OCI-LY1 (cell line): Measurements from ENCODE around the gene UACA.

ENCODE experiments used
- H2AFZ ChIP-seq: fragments of 200-600 bp; sonication (generic), shearing (Covaris generic); 2 replicates; pipeline ENCODE4 v1.6.0; 2014; ENCODE audit warnings: antibody characterized with exemption, mild to moderate bottlenecking, low read length
- H3F3A ChIP-seq: fragments of 200-600 bp; sonication (generic), shearing (Covaris generic); 2 replicates; pipeline ENCODE4 v1.6.0; 2014; ENCODE audit warnings: mild to moderate bottlenecking, antibody characterized with exemption, low read length, moderate library complexity; ENCODE audit not compliant: insufficient read depth
- H3K27ac ChIP-seq: fragments of 200-600 bp; sonication (generic); 2 replicates; pipeline ENCODE4 v1.5.1; 2014; ENCODE audit warnings: low read length, mixed run types, mild to moderate bottlenecking, low read depth; ENCODE audit not compliant: poor library complexity, severe bottlenecking
- H3K27me3 ChIP-seq: fragments of 200-600 bp; sonication (generic); 2 replicates; pipeline ENCODE4 v1.6.0; 2014; ENCODE audit warnings: antibody characterized with exemption, mild to moderate bottlenecking, low read length, moderate library complexity; ENCODE audit not compliant: insufficient read depth
- H3K36me3 ChIP-seq: fragments of 200-600 bp; sonication (generic); 2 replicates; pipeline ENCODE4 v1.6.1; 2014; ENCODE audit warnings: mild to moderate bottlenecking, antibody characterized with exemption, low read length, moderate library complexity, mixed read lengths; ENCODE audit not compliant: insufficient read depth
- H3K4me1 ChIP-seq: fragments of 200-600 bp; sonication (generic); 2 replicates; pipeline ENCODE4 v1.5.1; 2014; ENCODE audit warnings: mild to moderate bottlenecking, low read length, moderate library complexity; ENCODE audit not compliant: insufficient read depth, severe bottlenecking
- H3K4me2 ChIP-seq: fragments of 200-600 bp; sonication (generic), shearing (Covaris generic); 2 replicates; pipeline ENCODE4 v1.6.1; 2014; ENCODE audit warnings: low read length
- H3K4me3 ChIP-seq: fragments of 200-600 bp; sonication (generic); 2 replicates; pipeline ENCODE4 v1.5.1; 2014; ENCODE audit warnings: low read length, low read depth, mild to moderate bottlenecking, mixed read lengths; ENCODE audit not compliant: poor library complexity, severe bottlenecking
- H3K79me2 ChIP-seq: fragments of 200-600 bp; shearing (Covaris generic); 2 replicates; pipeline ENCODE4 v1.6.1; 2016; ENCODE audit warnings: mixed run types, low read length, mixed read lengths; ENCODE audit not compliant: insufficient read depth
- H3K9ac ChIP-seq: fragments of 200-600 bp; sonication (generic), shearing (Covaris generic); 2 replicates; pipeline ENCODE4 v1.6.1; 2014; ENCODE audit warnings: mild to moderate bottlenecking, low read length, mixed read lengths
- H3K9me2 ChIP-seq: fragments of 200-600 bp; sonication (generic), shearing (Covaris generic); 2 replicates; pipeline ENCODE4 v1.6.1; 2014; ENCODE audit warnings: low read depth, mild to moderate bottlenecking, low read length, mixed read lengths
- H3K9me3 ChIP-seq: fragments of 200-600 bp; shearing (Covaris generic); 2 replicates; pipeline ENCODE4 v1.6.1; 2014; ENCODE audit warnings: low read length, mixed read lengths
- H4K20me1 ChIP-seq: fragments of 200-600 bp; sonication (generic), shearing (Covaris generic); 2 replicates; pipeline ENCODE4 v1.6.0; 2016; ENCODE audit warnings: mild to moderate bottlenecking, low read length; ENCODE audit not compliant: insufficient read depth
- EZH2 ChIP-seq: fragments of 200-600 bp; sonication (generic), shearing (Covaris generic); IDR thresholded peaks from 2 replicates; pipeline ENCODE4 v1.8.0; 2017; ENCODE audit warnings: borderline replicate concordance, mixed run types, mild to moderate bottlenecking, antibody characterized with exemption, low read length, moderate library complexity, mixed read lengths
- TF ChIP-seq, protein P1 (sequence below): fragments of 200-600 bp; sonication (generic), shearing (Covaris generic); IDR thresholded peaks from 2 replicates; pipeline ENCODE4 v1.5.1; 2017; ENCODE audit warnings: mild to moderate bottlenecking, antibody characterized with exemption, low read length, moderate library complexity, mixed read lengths

The UACA gene

GRCh38 chr15:70708839-70709238 is 54.5 kb downstream of the UACA start:
- no peak overlapping the region for H3K4me2 ChIP-seq
- no peaks in the 10 kb centered on the region for H4K20me1 ChIP-seq
- H3K4me3 ChIP-seq, result no peak overlapping the region
- H3K27ac ChIP-seq, result no peak overlapping the region
- no peaks in the 10 kb centered on the region for H3F3A ChIP-seq
- H3K79me2 ChIP-seq, result no peaks in the 10 kb centered on the region
- no peaks in the 10 kb centered on the region for H3K27me3 ChIP-seq
- H3K36me3 ChIP-seq, result no peaks in the 10 kb centered on the region
- TF ChIP-seq, protein P1, sequence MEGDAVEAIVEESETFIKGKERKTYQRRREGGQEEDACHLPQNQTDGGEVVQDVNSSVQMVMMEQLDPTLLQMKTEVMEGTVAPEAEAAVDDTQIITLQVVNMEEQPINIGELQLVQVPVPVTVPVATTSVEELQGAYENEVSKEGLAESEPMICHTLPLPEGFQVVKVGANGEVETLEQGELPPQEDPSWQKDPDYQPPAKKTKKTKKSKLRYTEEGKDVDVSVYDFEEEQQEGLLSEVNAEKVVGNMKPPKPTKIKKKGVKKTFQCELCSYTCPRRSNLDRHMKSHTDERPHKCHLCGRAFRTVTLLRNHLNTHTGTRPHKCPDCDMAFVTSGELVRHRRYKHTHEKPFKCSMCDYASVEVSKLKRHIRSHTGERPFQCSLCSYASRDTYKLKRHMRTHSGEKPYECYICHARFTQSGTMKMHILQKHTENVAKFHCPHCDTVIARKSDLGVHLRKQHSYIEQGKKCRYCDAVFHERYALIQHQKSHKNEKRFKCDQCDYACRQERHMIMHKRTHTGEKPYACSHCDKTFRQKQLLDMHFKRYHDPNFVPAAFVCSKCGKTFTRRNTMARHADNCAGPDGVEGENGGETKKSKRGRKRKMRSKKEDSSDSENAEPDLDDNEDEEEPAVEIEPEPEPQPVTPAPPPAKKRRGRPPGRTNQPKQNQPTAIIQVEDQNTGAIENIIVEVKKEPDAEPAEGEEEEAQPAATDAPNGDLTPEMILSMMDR, result no peak
- TF ChIP-seq EZH2, result no peak
- H3K9me3 ChIP-seq, result no peaks in the 10 kb centered on the region
- H3K9ac ChIP-seq, result no peak overlapping the region
- H3K4me1 ChIP-seq, result no peaks in the 10 kb centered on the region
- H2AFZ ChIP-seq, result no peak overlapping the region
- H3K9me2 ChIP-seq, result no peaks in the 10 kb centered on the region

- no peak overlapping the region for H2AFZ ChIP-seq
- no peaks in the 10 kb centered on the region for H3K9me2 ChIP-seq
- no peak for TF ChIP-seq EZH2
- TF ChIP-seq, protein P1, result no peak
- no peak overlapping the region for H3K9ac ChIP-seq
- H3K36me3 ChIP-seq, result no peaks in the 10 kb centered on the region
- H3K27me3 ChIP-seq, result no peaks in the 10 kb centered on the region
- H3K9me3 ChIP-seq, result no peaks in the 10 kb centered on the region
- H4K20me1 ChIP-seq, result no peaks in the 10 kb centered on the region
- no peaks in the 10 kb centered on the region for H3F3A ChIP-seq
- no peaks in the 10 kb centered on the region for H3K4me1 ChIP-seq
- no peak overlapping the region for H3K4me2 ChIP-seq
- H3K4me3 ChIP-seq, result no peak overlapping the region
- no peak overlapping the region for H3K27ac ChIP-seq
- H3K79me2 ChIP-seq, result no peaks in the 10 kb centered on the region
Measured at GRCh38 chr15:70707686-70708300, 55.6 kb downstream of the UACA start.

DNA sequence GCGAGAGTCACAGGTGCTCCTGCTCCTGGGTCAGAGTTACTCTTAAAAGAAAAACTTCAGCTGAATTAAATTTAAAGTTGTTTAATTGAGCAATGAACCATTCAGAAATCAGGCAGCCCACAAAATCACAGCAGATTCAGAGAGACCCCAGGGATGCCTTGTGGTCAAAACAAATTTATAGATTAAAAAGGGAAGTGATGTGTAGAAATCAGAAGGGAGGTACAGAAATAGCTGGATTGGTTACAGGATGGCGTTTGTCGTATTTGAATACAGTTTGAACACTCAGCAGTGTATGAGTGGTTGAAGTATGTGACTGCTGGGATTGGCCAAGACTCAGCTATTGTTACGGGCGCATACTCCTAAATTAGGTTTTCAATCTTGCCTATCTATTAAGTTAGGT is 58.6 kb downstream of the UACA start:
- Histone ChIP-seq H3F3A (no peaks in the 10 kb centered on the region), H3K9me3 (no peaks in the 10 kb centered on the region)

More for the DNA sequence above, 58.6 kb downstream of the UACA start:
- Histone ChIP-seq H3K9me2 (no peaks in the 10 kb centered on the region), H3K9ac (no peak overlapping the region), H3K27me3 (no peaks in the 10 kb centered on the region), H3K36me3 (no peaks in the 10 kb centered on the region), H3K79me2 (no peaks in the 10 kb centered on the region), H4K20me1 (no peaks in the 10 kb centered on the region), H2AFZ (no peak overlapping the region), H3K27ac (no peak overlapping the region), H3K4me1 (no peaks in the 10 kb centered on the region), H3K4me2 (no peak overlapping the region), H3K4me3 (no peak overlapping the region)
- TF ChIP-seq, protein P1, result no peak
- no peak for TF ChIP-seq EZH2
